Muscle layer of duodenum (tissue), 2 donors: ENCODE measurements around the gene MYL6.
"Not testable (repeated sequence)": the region's sequence is repeated elsewhere in the genome, so short reads cannot be mapped to it uniquely, and the experiment has no call there.

ENCODE experiments used
- H3K27ac ChIP-seq: one replicate; pipeline ENCODE4 v1.7.0; 2013; ENCODE audit warnings: mild to moderate bottlenecking, low read length
- H3K27me3 ChIP-seq: one replicate; pipeline ENCODE4 v1.7.0; 2013; ENCODE audit warnings: low read depth, mild to moderate bottlenecking, control low read depth, low read length
- H3K36me3 ChIP-seq, 2 donors: one replicate each; pipeline ENCODE4 v1.7.0; 2013; ENCODE audit warnings: low read length in 2 of 2, control low read depth in 1 of 2, mild to moderate bottlenecking in 1 of 2; ENCODE audit not compliant: insufficient read depth in 2 of 2, control insufficient read depth in 1 of 2
- H3K4me1 ChIP-seq, 2 donors: one replicate each; pipeline ENCODE4 v1.7.0; 2013; ENCODE audit warnings: low read length in 2 of 2, mild to moderate bottlenecking in 2 of 2, control low read depth in 1 of 2, moderate library complexity in 1 of 2; ENCODE audit not compliant: insufficient read depth in 2 of 2, control insufficient read depth in 1 of 2
- H3K4me3 ChIP-seq, 2 donors: one replicate each; pipeline ENCODE4 v1.7.0; 2013; ENCODE audit warnings: low read length in 2 of 2, low read depth in 1 of 2, mild to moderate bottlenecking in 1 of 2
- H3K9me3 ChIP-seq, 2 donors: one replicate each; pipeline ENCODE4 v1.7.0; 2013; ENCODE audit warnings: low read length in 2 of 2, control low read depth in 1 of 2, mild to moderate bottlenecking in 1 of 2; ENCODE audit not compliant: control insufficient read depth in 1 of 2
- donor health status: healthy.

Gene MYL6

DNA sequence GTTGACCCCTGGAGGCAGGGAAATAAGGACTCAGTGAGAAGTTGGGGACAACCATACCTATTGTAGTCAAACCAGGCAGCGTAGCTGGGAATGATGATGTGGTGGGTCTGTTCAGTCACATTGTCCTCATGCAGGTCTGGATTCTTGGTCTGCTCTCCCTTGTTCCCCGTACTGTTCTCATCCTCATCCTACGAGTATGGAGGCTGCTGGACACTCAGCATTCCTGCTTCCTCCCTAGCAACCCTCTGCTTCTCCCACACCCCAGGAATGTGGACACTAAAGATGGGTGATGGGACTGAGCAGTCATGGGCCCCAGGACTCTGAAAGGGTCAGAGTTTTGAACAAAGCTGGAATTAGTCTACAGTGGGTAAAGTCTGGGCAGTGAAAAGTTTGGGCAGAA, 20.2 kb downstream of the MYL6 start:
- Histone ChIP-seq H3K4me1 (no peaks in the 10 kb centered on the region), H3K36me3 (peaks cover 61 to 79% of the 10 kb centered on the region in 2 donors), H3K27me3 (no peaks in the 10 kb centered on the region), H3K9me3 (no peaks in the 10 kb centered on the region), H3K4me3 (no peak overlapping the region), H3K27ac (no peak overlapping the region)

DNA sequence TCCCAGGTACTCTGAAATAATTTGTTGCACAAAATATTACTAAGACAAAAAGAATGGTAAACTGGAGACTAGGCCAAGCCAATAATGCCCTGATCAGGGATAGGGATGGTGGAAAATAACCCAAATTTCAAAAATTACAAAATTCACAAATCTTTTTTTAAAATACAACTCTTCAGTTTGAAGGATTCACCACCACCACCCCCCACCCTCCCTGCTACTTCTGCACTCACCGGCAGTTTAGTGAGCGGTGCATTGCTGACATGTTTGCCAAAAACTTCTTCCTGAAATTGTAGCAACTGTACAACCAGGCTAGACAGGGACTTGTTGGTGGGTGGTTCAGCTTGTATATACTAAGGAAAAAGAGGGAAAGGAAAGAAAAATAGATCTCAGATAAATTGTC, 28.8 kb downstream of the MYL6 start:
- H3K27ac ChIP-seq: no peak overlapping the region
- H3K36me3 ChIP-seq: peaks cover 26 to 27% of the 10 kb centered on the region in 2 donors

DNA sequence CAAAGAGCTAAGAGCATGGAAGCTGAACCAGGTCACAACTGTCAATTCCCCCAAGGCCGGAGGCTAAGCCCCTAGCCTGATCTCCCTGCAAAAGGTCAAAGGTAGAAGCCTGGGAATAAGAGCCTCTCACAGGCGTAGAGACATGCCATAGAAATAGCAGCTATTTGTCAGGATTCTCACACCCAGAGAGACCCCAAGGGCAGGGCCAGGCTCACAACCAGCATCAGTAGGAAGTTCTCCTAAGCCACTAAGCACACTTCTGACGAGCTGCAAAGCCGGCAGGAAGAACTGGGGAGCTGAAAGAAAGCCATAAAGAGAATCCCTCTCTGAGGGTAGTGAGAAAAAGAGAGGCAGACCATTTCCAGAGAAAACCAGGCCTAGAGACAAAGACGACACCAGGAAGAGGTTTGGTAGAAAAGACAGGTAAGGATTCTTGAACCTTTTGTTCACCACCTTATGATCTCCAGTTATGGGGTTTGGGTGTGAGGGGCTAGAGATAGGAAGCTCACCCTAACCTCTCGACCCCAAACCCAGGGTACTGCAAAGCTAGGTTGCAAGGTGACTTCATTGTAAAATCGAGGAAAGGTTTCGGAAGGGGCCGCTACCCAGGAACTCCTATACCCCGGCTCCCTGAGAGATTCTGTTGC, 30.1 kb downstream of the MYL6 start:
- Histone ChIP-seq H3K36me3 (peaks cover 20 to 25% of the 10 kb centered on the region in 2 donors), H3K4me1 (peaks cover 5 to 25% of the 10 kb centered on the region in 2 donors), H3K27ac (peak overlapping the region; percentile 10), H3K9me3 (no peaks in the 10 kb centered on the region), H3K4me3 (peak overlapping the region; percentile 59 to 85), H3K27me3 (no peaks in the 10 kb centered on the region)

More for the DNA sequence above, 28.8 kb downstream of the MYL6 start:
- Histone ChIP-seq H3K4me1 (peaks cover 5 to 25% of the 10 kb centered on the region in 2 donors), H3K9me3 (no peaks in the 10 kb centered on the region), H3K4me3 (no peak overlapping the region), H3K27me3 (no peaks in the 10 kb centered on the region)

DNA sequence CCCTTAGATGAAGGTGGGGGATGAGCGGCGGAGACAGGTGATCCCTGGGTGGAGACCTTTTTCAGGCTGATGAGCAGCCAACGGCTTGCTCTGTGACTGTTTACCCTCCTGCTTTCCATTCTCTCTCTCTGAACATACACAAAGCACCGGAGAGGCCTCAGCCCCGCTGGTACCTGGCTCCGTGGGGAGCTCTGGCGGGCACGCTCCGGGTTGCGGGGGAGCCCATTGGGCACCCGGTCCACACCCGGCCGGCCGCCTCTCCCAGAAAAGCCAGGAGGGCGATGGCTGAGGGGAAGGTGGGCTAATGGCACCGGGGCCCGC, 30.6 kb downstream of the MYL6 start:
- peaks cover 17 to 21% of the 10 kb centered on the region in 2 donors for H3K36me3 ChIP-seq
- H3K27ac ChIP-seq: peak overlapping the region; percentile 10
- peak overlapping the region; percentile 59 to 85 for H3K4me3 ChIP-seq
- H3K9me3 ChIP-seq: no peaks in the 10 kb centered on the region
- peaks cover 5 to 25% of the 10 kb centered on the region in 2 donors for H3K4me1 ChIP-seq
- no peaks in the 10 kb centered on the region for H3K27me3 ChIP-seq

DNA sequence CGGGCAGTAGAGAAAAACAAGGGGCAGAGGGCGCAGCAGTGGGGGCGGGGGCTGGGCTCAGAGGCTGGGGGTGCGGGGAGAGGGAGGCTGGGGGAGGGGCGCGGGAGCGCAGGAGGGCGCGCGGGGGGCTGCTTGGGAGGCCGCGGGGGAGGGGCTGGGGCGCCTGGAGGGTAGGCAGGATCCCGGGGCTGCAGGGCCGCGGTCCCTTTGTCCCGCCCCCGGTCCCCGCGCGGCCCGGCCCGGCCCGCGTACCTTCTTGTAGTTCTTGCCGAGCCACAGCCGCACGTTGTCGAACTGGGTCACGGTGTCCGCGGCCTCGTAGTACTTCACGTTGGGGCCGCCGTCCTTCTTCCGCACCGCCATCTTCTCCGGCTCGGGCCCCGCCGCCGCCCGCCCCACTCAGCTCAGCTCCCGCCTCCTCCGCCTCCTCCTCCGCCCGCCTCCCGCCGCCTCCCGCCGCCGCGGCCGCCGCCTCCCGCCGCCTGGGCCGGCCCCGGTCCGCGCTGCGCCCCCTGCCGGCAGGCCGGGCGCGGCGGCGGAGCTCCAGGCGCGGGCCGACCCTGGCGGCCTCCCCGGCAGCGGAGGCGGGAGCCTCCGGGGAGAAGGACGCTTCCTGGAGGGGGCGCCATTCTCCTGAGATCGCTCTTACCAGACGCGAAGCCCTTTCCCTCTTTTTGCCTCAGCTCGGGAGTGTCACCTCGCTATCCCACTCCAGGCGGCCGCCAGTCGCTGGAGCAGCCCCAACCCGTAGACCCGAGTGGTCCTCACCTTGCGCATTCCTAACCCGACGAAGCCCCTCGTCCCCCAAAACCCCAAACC, 31.1 kb downstream of the MYL6 start, which contains the start of gene SMARCC2:
Gene SMARCC2 (minus strand): TSS at position 385 of the 819 bp plus-strand sequence. CDS start 22 bp downstream, at position 363.
- Histone ChIP-seq H3K27ac (peak within 1 kb of the TSS; percentile 97), H3K4me1 (peaks cover 5 to 25% of the 10 kb centered on the region in 2 donors), H3K36me3 (peaks cover 11 to 15% of the 10 kb centered on the region in 2 donors), H3K9me3 (no peaks in the 10 kb centered on the region), H3K27me3 (no peaks in the 10 kb centered on the region), H3K4me3 (peak within 1 kb of the TSS; percentile 85 to 93)

DNA sequence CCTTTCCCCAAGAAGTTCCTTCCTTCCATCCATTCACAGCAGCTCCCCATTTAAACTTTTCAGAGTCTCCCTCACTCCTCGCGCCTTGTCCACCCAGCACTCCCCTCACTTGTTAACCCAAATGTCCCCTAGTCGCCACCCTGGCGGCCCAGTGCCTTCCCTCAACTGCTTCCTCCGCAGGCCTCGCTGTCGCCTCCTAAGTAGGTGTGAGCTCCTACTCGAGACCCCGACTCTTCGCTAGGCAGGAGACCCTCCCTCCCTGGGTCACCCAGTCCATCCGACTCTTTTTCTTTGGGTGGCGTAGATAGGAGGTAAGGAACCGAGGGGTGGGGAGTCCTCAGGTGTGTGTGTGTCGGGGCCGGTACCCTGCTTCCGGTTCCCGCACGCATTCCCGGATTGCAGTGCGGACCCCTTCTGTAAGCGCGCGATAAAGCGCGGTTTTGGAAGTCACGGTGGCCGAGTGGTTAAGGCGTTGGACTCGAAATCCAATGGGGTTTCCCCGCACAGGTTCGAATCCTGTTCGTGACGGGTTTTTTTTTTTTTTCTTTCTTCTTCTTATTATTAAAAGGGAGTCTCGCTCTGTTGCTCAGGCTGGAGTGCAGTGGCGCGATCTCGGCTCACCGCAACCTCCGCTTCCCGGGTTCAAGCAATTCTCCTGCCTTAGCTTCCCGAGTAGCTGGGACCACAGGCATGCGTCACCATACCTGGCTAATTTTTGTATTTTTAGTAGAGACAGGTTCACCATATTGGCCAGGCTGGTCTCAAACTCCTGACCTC, 31.9 kb downstream of the MYL6 start:
- H3K4me1 ChIP-seq: peaks cover 5 to 25% of the 10 kb centered on the region in 2 donors
- no peaks in the 10 kb centered on the region for H3K9me3 ChIP-seq
- H3K4me3 ChIP-seq: peak overlapping the region; percentile 85 to 93
- H3K27me3 ChIP-seq: no peaks in the 10 kb centered on the region
- H3K27ac ChIP-seq: peak overlapping the region; percentile 97
- H3K36me3 ChIP-seq: peaks cover 3 to 8% of the 10 kb centered on the region in 2 donors

DNA sequence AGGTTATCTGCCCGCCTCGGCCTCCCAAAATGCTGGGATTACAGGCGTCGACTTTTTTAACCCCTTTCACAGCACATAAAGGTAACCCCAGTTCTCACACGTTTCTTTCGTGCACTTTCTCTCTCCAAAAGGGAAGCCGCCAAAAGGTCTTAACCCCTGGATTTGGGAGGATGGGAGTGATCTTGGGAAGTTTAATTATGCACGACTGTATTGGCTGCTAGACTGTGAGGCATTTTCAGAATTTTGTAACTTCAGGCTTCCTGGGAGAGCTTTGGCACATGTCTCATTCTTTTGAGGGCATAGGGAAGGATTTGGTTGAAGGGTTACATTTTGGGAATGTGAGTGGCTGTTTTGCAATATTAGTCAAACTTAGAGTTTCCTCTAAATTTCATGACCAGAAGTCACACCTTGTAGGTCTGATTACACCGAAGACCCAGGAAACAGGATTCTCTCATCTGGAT, 32.6 kb downstream of the MYL6 start:
- peak overlapping the region; percentile 97 for H3K27ac ChIP-seq
- no peaks in the 10 kb centered on the region for H3K9me3 ChIP-seq
- H3K36me3 ChIP-seq: peaks cover 0 to 8% of the 10 kb centered on the region in 2 donors
- H3K4me1 ChIP-seq: peaks cover 5 to 25% of the 10 kb centered on the region in 2 donors
- H3K4me3 ChIP-seq: peak overlapping the region; percentile 85 to 93
- no peaks in the 10 kb centered on the region for H3K27me3 ChIP-seq

DNA sequence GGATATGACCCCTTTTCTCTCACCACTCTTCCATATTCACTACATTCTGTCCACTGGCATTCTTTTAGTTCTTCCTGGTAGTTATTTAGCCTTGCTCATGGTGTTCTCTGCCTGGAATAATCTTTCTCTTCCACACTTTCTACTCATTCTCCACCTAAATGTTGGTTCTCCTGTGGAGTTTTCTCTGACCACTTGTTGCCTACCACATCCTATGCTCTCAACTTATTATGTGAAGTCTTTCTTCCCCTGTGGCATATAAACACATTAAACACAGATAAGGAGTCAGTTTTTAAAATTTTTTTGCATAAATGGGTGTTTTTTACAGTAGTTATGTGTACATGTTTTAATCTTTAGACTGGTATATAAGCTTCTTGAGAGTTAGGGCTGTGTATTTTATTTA, 34.4 kb downstream of the MYL6 start:
- no peaks in the 10 kb centered on the region for H3K27me3 ChIP-seq
- H3K4me3 ChIP-seq: no peak overlapping the region
- H3K36me3 ChIP-seq: no peaks in the 10 kb centered on the region
- H3K4me1 ChIP-seq: peaks cover 5 to 18% of the 10 kb centered on the region in 2 donors
- H3K27ac ChIP-seq: no peak overlapping the region
- no peaks in the 10 kb centered on the region for H3K9me3 ChIP-seq

DNA sequence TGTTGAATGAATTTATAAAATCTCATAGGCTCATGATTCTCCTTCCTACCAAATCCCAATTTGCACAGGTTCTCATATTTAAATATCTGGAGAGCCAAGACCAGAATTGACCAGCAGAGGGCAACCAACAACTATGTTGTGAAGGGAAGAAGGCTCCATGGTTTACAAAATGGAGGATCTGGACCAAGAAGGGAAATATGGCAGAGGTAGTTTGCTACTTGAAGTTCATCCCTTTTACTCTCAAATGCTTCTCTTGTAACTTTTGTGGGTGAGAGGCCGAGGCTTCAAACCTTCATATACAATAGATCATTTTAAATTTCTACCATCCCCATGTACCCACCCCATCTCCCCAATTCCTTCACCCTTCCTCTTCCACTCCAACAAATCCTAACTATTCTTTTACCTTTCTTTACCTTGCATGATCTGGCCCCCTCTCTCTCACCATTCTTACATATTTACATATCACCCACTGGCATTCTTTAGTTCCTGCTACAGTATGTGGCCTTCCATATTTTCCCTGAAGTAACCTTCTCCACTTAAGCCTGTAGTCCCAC, 34.9 kb downstream of the MYL6 start:
- Histone ChIP-seq H3K9me3 (no peaks in the 10 kb centered on the region), H3K4me3 (no peak overlapping the region), H3K27me3 (no peaks in the 10 kb centered on the region), H3K27ac (no peak overlapping the region), H3K36me3 (no peaks in the 10 kb centered on the region), H3K4me1 (peaks cover 5 to 13% of the 10 kb centered on the region in 2 donors)

DNA sequence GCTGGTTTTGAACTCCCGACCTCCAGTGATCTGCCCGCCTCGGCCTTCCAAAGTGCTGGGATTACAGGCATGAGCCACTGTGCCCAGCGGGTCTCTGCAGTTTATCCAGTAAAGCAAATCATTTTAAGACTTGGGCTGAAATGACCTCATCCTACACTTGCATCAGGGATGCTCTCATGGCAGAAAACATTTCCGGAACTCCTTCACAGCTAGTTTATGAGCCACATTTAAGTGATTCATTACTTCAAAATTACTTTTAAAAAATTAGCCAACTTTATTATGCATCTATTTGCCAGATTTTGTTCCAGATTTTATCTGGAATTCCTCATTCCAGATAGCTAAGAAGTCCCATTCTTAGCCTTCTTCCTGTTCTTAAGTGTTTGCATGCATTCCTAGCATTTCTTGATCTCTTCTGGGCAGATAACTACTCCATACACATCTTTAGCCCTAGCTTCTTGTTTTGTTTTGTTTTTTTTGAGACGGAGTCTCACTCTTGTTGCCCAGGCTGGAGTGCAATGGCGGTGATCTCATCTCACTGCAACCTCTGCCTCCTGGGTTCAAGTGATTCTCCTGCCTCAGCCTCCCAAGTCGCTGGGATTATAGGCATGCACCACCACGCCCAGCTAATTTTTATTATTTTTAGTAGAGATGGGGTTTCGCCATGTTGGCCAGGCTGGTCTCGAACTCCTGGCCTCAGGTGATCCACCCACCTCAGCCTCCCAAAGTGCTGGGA, 38.8 kb downstream of the MYL6 start:
- not testable (repeated sequence) for H3K27ac ChIP-seq

More for the DNA sequence above, 38.8 kb downstream of the MYL6 start:
- H3K4me3 ChIP-seq, H3K4me1 ChIP-seq, H3K27me3 ChIP-seq, H3K9me3 ChIP-seq, H3K36me3 ChIP-seq: not testable (repeated sequence)
